Measurements from ENCODE around the gene KIF18B.

Gene KIF18B

DNA sequence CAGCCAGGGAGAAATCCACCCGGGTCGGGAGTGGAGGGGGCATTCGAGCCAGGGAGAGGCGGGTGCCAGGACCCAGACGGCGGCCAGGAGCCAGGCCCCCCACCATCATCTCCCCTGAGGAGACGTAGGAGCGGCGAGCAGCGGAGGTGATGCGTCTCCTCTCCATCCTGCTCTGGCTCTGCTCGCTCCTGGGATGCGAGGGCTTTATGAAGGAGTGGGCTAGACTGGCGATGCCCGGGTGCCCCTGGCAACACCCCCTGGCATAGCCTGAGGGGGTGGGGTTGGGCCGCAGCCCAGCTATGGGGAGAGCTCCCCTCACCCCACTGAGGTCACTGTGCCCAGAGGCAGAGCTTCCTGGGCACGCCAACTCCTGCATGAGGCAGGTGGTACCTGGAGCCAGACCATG lies 32.2 kb downstream of the KIF18B start, which contains the start of gene GFAP:
TSS of gene GFAP (minus strand) at position 180 of the 406 bp plus-strand sequence. CDS start at position 166, 14 bp downstream.
- TF ChIP-seq REST (IDR thresholded peaks at IDR 0.05; ENCODE audit: insufficient read depth in 1 of 2, low read depth in 2 of 2, low read length in 2 of 2), result no peak
- TF ChIP-seq FOXP2 (optimal IDR thresholded peaks at IDR 0.05; ENCODE audit: borderline replicate concordance, extremely low read depth, extremely low read length, insufficient read depth), result no peak
- no peak for TF ChIP-seq SIN3A (IDR thresholded peaks at IDR 0.05; ENCODE audit: borderline replicate concordance, insufficient read depth, low read length)
- TF ChIP-seq TAF1 (IDR thresholded peaks at IDR 0.05; ENCODE audit: borderline replicate concordance, insufficient read depth, low read length), result no peak
- TF ChIP-seq POLR2AphosphoS5 (IDR thresholded peaks at IDR 0.05; ENCODE audit: low read depth, low read length), result no peak

GRCh38 chr17:44914698-44915271 lies 32.8 kb downstream of the KIF18B start:
- TF ChIP-seq REST (IDR thresholded peaks at IDR 0.05; ENCODE audit: insufficient read depth in 1 of 2, low read depth in 2 of 2, low read length in 2 of 2) (no peak), FOXP2 (optimal IDR thresholded peaks at IDR 0.05; ENCODE audit: borderline replicate concordance, extremely low read depth, extremely low read length, insufficient read depth) (no peak), SIN3A (IDR thresholded peaks at IDR 0.05; ENCODE audit: borderline replicate concordance, insufficient read depth, low read length) (no peak), POLR2AphosphoS5 (IDR thresholded peaks at IDR 0.05; ENCODE audit: low read depth, low read length) (no peak), TAF1 (IDR thresholded peaks at IDR 0.05; ENCODE audit: borderline replicate concordance, insufficient read depth, low read length) (no peak)

DNA sequence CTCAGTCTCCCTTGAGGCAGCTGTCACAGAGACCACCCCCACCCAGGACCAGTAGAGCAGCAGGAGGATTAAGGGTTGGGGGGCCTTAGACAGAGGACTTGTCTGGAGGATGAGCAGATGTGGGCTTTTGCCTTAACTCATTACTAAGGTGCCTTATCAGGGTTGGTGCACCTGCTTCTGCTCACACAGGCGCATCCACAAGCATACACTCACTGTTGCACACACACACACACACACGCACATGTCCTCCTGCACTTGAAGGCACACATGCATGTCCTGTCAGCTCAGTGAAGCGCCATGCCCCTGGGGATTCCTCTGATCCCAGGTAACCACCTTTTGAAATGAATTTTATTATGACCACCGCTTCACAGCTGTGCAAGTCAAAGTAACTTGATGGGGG lies 33.4 kb downstream of the KIF18B start:
- TF ChIP-seq FOXP2 (optimal IDR thresholded peaks at IDR 0.05; ENCODE audit: borderline replicate concordance, extremely low read depth, extremely low read length, insufficient read depth), result no peak
- TF ChIP-seq TAF1 (IDR thresholded peaks at IDR 0.05; ENCODE audit: borderline replicate concordance, insufficient read depth, low read length), result no peak
- TF ChIP-seq REST (IDR thresholded peaks at IDR 0.05; ENCODE audit: insufficient read depth in 1 of 2, low read depth in 2 of 2, low read length in 2 of 2), result no peak
- no peak for TF ChIP-seq POLR2AphosphoS5 (IDR thresholded peaks at IDR 0.05; ENCODE audit: low read depth, low read length)
- TF ChIP-seq SIN3A (IDR thresholded peaks at IDR 0.05; ENCODE audit: borderline replicate concordance, insufficient read depth, low read length), result no peak

DNA sequence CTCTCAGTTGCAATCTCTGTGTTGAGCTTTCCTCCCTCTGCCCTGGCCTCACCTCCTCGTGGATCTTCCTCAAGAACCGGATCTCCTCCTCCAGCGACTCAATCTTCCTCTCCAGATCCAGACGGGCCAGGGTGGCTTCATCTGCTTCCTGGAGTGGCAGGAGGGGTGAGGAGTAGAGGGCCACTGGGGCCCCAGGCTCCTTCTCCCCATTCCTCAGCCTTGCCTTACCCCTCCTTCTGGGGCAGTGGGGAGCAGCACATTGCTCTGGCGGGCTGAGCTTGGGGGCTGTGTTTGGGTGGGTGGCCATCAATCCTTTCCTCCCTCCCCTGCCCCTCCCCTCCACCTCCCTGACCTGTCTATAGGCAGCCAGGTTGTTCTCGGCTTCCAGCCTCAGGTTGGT lies 33.9 kb downstream of the KIF18B start:
- TF ChIP-seq POLR2AphosphoS5 (IDR thresholded peaks at IDR 0.05; ENCODE audit: low read depth, low read length), result no peak
- no peak for TF ChIP-seq REST (IDR thresholded peaks at IDR 0.05; ENCODE audit: insufficient read depth in 1 of 2, low read depth in 2 of 2, low read length in 2 of 2)
- TF ChIP-seq FOXP2 (optimal IDR thresholded peaks at IDR 0.05; ENCODE audit: borderline replicate concordance, extremely low read depth, extremely low read length, insufficient read depth), result no peak
- TF ChIP-seq TAF1 (IDR thresholded peaks at IDR 0.05; ENCODE audit: borderline replicate concordance, insufficient read depth, low read length), result no peak
- TF ChIP-seq SIN3A (IDR thresholded peaks at IDR 0.05; ENCODE audit: borderline replicate concordance, insufficient read depth, low read length), result no peak

All from PFSK-1 (cell line).